DMS 273 treated with DMSO at 0.1 percent for 48 hours (cell line): Measurements from ENCODE around the gene DDC.

Experiments used
- DNase-seq: peaks from one replicate; lab custom pipeline; 2025; lab: John Stamatoyannopoulos, UW

The DDC gene

GRCh38 chr7:50564640-50565558, at the start of gene DDC:
Gene DDC (minus strand): TSS chr7:50565405. CDS start chr7:50544085, 21,320 bp downstream.
- DNase-seq: no peak

GRCh38 chr7:50613473-50613872, 48.3 kb upstream of the DDC start:
- no peak for DNase-seq

- DNase-seq: no peak
Observed at GRCh38 chr7:50612704-50613103, 47.5 kb upstream of the DDC start.

DNA sequence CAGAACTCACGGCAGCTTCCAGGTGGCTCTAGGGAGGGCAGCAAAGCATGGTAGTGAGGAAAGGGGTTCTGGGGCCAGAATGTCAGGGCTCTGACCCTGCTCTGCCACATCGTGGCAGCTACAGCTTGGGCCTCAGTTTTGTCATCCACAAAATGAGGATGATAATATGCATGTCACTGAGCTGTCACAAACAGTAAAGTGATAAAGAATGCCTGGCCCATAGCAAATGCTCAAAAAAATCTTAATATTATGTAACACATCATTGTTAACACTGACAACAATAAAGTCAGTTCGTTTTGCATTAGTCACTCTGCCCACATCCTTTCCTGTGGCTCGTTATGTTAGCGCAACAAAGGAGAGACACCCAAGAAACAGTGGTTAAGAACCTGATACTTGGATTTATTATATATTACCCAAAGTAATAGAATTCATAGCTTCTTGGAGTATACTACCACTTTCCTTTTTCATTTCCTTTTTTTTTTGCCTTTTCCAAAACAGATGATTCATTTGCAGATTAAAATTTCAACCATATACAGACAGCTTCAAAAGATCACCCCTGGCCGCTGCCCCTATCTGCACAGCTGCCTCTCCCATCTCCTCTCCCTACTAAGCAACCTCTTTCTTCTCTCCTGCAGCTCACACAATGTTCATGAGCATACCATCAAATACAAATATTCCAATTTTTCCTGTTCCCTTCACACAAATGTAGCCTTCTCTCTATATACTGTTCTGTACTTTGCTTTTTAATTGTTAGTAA, 45.5 kb upstream of the DDC start:
- DNase-seq: no peak

- DNase-seq: no peak
Observed at GRCh38 chr7:50608196-50608906, 43.1 kb upstream of the DDC start.

DNA sequence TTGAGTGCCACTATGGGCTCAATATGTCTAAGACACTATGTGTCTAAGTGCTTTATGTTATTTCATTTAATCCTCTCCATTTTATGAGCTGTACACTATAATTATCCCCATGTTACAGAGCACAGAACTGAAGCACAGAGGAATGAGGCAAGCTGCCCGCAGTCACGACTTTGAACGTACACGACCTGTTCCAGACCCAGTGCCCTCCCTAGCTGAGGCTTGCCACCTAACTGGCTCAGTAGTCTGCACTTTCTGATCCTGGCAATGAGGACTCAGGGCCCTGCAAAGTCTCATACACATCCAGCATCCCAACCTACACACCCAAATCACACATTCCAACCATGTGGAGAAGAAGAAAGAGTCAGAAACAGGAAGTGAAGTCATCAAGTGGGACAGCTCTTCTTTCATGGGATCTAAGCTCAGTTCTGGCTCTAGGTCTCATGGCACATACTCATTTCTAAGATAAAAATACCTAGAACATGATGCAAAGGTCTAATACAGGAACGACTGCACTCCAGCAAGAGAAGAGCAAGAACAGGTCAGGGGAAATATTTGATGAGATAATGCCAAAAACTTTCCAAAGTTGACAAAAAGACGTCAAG, 42.4 kb upstream of the DDC start:
- no peak for DNase-seq

- DNase-seq: no peak
Observed at GRCh38 chr7:50605059-50605458, 39.9 kb upstream of the DDC start.

DNA sequence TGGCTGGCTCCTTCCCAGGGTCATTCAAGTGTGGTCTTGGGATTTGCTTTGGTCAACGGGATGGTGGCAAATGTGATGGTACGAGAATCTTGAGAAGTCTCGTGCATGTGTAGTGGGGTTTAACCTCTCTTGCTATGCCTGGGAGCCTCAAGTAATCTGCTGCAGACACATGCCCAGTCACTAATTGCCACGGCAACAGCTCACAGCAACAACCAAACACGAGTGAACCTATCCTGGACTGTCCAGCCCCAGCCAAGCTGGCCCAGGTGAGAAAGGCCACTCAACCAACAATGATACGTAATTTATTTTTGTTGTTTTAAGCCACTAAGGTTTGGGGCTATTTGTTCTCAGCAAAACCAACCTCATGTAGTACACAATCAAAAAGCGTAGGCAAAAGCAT, 38.1 kb upstream of the DDC start:
- DNase-seq: no peak

DNA sequence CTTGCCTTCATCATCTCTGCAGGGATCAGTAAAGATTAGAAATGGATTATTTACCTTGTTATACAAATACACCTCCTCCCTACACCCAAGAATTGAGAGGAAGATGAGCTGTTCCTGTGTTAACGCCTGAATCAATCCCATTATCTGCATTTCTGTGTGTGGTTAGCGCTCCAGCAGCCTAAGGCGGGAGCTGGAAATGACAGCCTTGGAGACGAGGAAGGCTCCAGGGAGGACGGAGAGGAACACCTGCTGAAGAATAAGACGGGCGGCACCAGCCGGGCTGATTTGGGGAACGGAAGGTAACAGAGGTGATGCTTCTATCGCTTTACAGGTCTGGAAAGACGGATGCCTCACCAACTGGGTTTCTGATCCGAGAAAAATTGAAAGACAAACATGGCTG, 34.2 kb upstream of the DDC start:
- DNase-seq: no peak

DNA sequence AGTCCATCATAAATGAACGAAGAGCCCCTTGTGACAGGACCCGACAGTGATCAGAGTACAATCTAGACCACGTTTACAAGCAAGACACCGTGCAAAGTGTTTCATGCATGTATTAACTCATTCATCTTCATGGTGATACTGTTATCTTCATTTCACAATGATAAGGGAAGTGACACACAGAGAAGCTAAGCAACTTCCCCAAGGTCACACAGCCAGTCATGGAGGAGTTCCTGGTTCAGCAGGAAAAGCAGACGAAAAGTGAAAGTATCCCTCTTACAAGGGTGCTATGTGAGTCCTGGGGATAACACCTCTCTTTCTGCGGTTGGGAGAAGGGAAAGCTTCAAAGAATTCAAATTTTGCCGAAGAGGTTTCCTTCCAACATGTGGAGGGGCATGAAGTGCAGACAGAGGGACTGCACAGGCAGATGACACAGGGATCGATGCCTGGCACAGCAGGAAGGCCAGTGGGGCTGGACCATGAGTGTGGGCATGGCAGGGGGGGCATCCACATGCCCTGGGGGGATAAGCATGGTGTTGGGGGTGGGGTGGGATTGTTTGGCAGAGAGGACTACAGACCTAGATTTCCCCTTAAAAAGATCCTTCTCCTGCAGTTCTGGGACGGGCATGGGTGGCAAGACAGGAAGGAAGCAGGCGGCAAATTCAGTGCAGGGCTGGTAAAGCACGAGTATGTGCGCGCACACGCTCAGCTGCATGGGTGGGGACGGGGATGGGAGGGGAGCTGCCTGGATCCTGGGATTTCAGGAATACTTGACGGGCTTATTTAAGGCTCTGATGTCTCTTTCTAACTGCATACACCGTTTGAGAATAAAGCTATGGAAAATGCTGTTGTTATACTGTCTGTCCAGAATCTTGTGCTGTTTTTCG, 33.5 kb upstream of the DDC start:
- no peak for DNase-seq

DNA sequence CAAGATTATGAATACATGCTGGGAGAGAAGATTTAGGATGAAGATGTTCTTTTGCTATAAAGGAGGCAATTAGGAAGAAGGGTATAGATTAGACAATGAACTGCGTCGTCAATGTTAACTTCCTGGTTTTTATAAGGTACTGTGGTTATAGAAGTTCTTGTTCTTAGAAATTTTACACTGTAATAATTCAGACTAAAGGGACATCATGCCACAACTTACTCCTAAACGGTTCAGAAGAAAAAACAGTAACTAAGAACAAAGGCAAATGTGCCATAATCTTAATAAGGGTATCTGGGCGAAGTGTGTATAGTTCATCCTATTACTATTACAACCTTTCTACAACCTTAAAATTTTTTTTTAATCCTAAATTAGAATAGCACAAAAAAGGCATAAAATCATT, 31.3 kb upstream of the DDC start:
- DNase-seq: no peak

- DNase-seq: no peak
Observed at GRCh38 chr7:50595491-50596102, 30.4 kb upstream of the DDC start.

DNA sequence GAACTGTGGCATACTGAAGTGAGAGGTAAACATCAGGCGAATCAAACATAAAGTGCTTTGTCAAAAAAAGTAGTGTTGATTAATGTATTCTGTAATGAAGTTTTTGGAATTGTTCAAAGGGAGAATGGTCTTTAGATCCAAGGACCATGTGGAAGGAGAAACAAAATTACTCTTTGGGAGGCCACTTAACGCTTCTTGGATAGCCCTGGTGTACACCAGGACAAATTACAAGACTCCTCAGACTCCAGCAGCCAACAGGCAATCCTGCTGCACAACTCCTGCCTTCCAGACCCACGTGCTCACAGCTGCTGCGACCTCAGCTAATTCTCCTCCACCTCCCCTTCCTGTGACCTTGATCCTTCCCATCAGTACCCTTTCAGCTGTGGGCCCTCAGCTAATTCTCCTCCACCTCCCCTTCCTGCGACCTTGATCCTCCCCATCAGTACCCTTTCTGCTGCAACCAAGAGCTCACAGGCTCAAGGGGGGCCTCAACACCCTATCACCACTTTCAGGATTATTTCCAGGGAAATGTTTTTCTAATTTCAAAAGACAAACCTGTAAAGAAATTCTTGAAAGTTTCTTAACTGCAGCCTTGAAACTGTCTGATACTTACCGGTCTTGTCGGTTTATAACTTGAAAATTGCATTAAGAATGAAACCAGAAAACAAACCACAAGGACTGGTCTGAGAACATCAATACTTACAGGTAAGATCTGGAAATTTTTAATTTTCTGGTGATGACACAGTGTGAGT, 29.7 kb upstream of the DDC start:
- no peak for DNase-seq

GRCh38 chr7:50594136-50594535, 28.9 kb upstream of the DDC start:
- no peak for DNase-seq

DNA sequence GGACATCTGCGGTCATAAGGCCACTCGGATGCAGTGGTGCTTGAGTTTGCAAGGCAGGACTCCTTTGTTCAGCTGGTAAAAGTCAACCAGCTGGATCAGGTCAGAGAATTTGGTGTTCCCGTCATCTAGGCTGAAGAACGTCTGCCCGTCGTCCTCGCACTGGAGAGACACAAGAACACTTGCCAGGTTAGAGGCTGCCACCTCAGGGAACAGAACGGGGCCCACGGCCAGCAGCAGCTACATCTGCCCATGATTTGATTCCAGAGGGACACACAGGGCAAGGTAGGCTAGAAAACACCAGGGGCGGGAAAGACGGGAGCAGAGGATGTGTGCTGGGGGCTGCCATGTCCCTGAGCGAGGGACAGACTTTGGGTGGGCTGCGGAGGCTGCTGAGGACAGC, 27.7 kb upstream of the DDC start:
- no peak for DNase-seq

DNA sequence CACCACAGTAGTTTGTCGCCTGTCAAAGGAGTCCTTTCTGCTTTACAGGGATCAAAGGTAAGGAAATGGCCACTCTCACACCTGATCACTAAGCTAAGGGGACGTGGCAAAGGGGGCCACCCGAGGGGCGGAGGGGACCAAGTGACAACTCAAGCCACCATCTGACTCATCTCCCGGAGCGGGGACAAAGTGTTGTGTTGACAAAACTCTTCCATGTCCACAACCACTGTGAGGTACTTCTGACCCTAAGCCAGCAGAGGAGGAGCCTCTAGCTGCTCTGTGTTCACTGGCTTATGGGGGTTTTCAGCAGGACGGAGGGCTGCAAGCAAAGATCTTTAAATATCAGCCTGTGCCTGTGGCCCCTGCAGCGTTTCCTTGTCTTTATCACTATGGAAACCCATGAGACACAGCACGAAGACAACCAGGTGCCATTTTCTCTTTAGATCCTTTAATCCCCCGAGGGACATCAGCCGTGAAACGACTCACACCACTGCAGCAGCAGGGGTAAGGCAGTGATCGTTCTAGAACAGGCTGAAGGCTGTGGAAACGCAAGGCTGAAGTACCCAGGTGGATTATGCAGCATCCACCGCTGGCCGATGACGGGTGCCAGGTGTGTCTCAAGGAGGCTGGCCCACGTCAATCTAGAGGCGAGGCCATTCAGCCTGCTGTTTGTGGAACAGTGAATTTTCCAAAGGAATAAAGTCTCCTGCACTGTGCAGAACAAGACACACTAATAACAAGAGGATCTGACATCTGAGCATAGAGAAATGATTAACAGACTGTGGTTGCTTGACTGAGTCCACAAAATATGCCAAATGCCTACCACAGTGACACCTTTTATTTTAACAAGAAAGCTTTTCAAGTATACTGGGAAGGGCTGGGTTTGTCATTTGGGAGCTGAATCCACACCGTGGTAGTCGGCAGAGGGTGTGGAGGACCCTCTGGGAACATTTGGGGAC, 26.6 kb upstream of the DDC start:
- DNase-seq: no peak

GRCh38 chr7:50591098-50591479, 25.9 kb upstream of the DDC start:
- no peak for DNase-seq

DNA sequence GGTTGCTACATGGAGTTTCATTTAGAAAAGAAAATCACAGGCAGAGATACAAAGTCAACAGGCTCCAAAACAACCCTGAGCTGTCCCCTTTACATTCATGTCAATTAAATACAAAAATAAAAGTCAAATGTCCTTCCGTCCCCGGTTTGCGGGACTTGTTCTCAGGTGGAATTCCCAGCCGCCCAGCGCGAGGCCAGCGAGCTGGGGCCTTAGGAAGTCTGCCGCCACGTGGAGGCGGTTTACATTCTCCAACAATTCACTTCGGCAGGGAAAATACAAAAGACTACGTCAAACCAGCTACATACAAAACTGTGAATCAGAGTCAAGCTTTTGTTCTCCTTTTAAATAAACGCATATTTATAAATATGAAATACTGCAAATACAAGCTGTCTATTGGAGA, 25.3 kb upstream of the DDC start:
- no peak for DNase-seq

GRCh38 chr7:50589364-50589763, 24.2 kb upstream of the DDC start:
- DNase-seq: no peak
